Measurements from ENCODE around the gene HBA2.

- TF ChIP-seq POLR2A (IDR thresholded peaks at IDR 0.05) (no peak), CTCF (IDR thresholded peaks at IDR 0.05) (no peak)
Observed at GRCh38 chr16:164827-165538, 7.7 kb upstream of the HBA2 start.
